ENCODE measurements around the gene RBMS3. TPM values are rescaled to one million over a fixed set of nuclear protein-coding genes. Genes with fewer than 3 reads are reported as not detected.

The RBMS3 gene
- total RNA-seq, 1 donor from 2014 or later = 70.0 TPM

- no peaks in the 10 kb centered on the region for H3K36me3 ChIP-seq
- TF ChIP-seq POLR2AphosphoS5 (IDR thresholded peaks at IDR 0.05; ENCODE audit: insufficient read depth in 1 of 2, low read depth in 1 of 2) = no peak
- no peak for TF ChIP-seq POLR2A (IDR thresholded peaks at IDR 0.05)
- TF ChIP-seq CTCF (IDR thresholded peaks at IDR 0.05) = no peak
- no peak for DNase-seq (ENCODE audit: extremely low spot score in 2 of 2)
- no peaks in the 10 kb centered on the region for H3K27me3 ChIP-seq
- H3K9me3 ChIP-seq = no peaks in the 10 kb centered on the region
- peaks cover 32% of the 10 kb centered on the region for H3K4me1 ChIP-seq
- H3K4me3 ChIP-seq = no peak overlapping the region
- intact Hi-C loops (cut with DNase I) = loop anchor here (10.0 kb wide), 1 partner anchor 54 kb away; the partner anchor contains the start of gene RBMS3
- no peak overlapping the region for H3K27ac ChIP-seq
Measured at GRCh38 chr3:29338377-29338776, 57.5 kb downstream of the RBMS3 start.

GRCh38 chr3:29339016-29339833, 58.4 kb downstream of the RBMS3 start:
- no peak overlapping the region for H3K27ac ChIP-seq
- intact Hi-C loops (cut with DNase I) = loop anchor here (10.0 kb wide), 1 partner anchor 54 kb away; the partner anchor contains the start of gene RBMS3
- no peaks in the 10 kb centered on the region for H3K36me3 ChIP-seq
- H3K4me3 ChIP-seq = no peak overlapping the region
- DNase-seq (ENCODE audit: extremely low spot score in 2 of 2) = no peak
- TF ChIP-seq POLR2A (IDR thresholded peaks at IDR 0.05) = no peak
- TF ChIP-seq POLR2AphosphoS5 (IDR thresholded peaks at IDR 0.05; ENCODE audit: insufficient read depth in 1 of 2, low read depth in 1 of 2) = no peak
- no peak for TF ChIP-seq CTCF (IDR thresholded peaks at IDR 0.05)
- H3K4me1 ChIP-seq = peaks cover 26% of the 10 kb centered on the region
- no peaks in the 10 kb centered on the region for H3K9me3 ChIP-seq
- H3K27me3 ChIP-seq = no peaks in the 10 kb centered on the region

- Histone ChIP-seq H3K36me3 (no peaks in the 10 kb centered on the region), H3K4me3 (no peak overlapping the region), H3K9me3 (no peaks in the 10 kb centered on the region), H3K27ac (no peak overlapping the region), H3K4me1 (peaks cover 7% of the 10 kb centered on the region), H3K27me3 (no peaks in the 10 kb centered on the region)
- DNase-seq (ENCODE audit: extremely low spot score in 2 of 2) = no peak
- TF ChIP-seq CTCF (IDR thresholded peaks at IDR 0.05) = no peak
- TF ChIP-seq POLR2A (IDR thresholded peaks at IDR 0.05) = no peak
- no peak for TF ChIP-seq POLR2AphosphoS5 (IDR thresholded peaks at IDR 0.05; ENCODE audit: insufficient read depth in 1 of 2, low read depth in 1 of 2)
- intact Hi-C loops (cut with DNase I) = no loop called here
Measured at GRCh38 chr3:29344154-29344553, 63.3 kb downstream of the RBMS3 start.

GRCh38 chr3:29344935-29345334, 64.1 kb downstream of the RBMS3 start:
- Histone ChIP-seq H3K9me3 (no peaks in the 10 kb centered on the region), H3K36me3 (no peaks in the 10 kb centered on the region), H3K4me3 (no peak overlapping the region), H3K27ac (no peak overlapping the region), H3K4me1 (peaks cover 7% of the 10 kb centered on the region), H3K27me3 (no peaks in the 10 kb centered on the region)
- no peak for TF ChIP-seq POLR2AphosphoS5 (IDR thresholded peaks at IDR 0.05; ENCODE audit: insufficient read depth in 1 of 2, low read depth in 1 of 2)
- TF ChIP-seq POLR2A (IDR thresholded peaks at IDR 0.05) = no peak
- TF ChIP-seq CTCF (IDR thresholded peaks at IDR 0.05) = no peak
- no peak for DNase-seq (ENCODE audit: extremely low spot score in 2 of 2)
- intact Hi-C loops (cut with DNase I) = no loop called here

Data from vagina (tissue), 2 donors.